Liver (tissue), 9 donors: ENCODE results near the gene YBEY. TPM values are rescaled to one million over a fixed set of nuclear protein-coding genes. Genes with fewer than 3 reads are reported as not detected.
A peak's percentile ranks its signal among the peaks of the same experiment; 100 is the strongest.

Source experiments
- DNase-seq: peaks from one replicate; pipeline ENCODE4 v3.0.0-alpha.2; 2017; ENCODE audit warnings: low spot score
- H3K27ac ChIP-seq, 2 donors: one replicate each; pipeline ENCODE4 v1.7.0; 2013; ENCODE audit warnings: inconsistent platforms in 2 of 2, low read length in 2 of 2, control low read depth in 1 of 2, low read depth in 1 of 2, mild to moderate bottlenecking in 1 of 2
- H3K27me3 ChIP-seq, 4 donors: one replicate each; pipeline versions ENCODE4 v1.6.1 to v1.7.0; 2013; ENCODE audit warnings: low read length in 3 of 4, inconsistent platforms in 1 of 4, mild to moderate bottlenecking in 1 of 4, moderate library complexity in 1 of 4; ENCODE audit not compliant: control insufficient read depth in 4 of 4, insufficient read depth in 4 of 4
- H3K36me3 ChIP-seq, 4 donors: one replicate each; pipeline versions ENCODE4 v1.6.1 to v1.7.0; 2013; ENCODE audit warnings: low read length in 3 of 4, mild to moderate bottlenecking in 3 of 4, low read depth in 1 of 4, moderate library complexity in 1 of 4; ENCODE audit not compliant: control insufficient read depth in 4 of 4, insufficient read depth in 3 of 4
- H3K4me1 ChIP-seq, 4 donors: one replicate each; pipeline versions ENCODE4 v1.6.1 to v1.7.0; 2013; ENCODE audit warnings: low read length in 3 of 4, mild to moderate bottlenecking in 3 of 4, moderate library complexity in 1 of 4; ENCODE audit not compliant: control insufficient read depth in 4 of 4, insufficient read depth in 4 of 4
- H3K4me3 ChIP-seq, 3 donors: one replicate each; pipeline versions ENCODE4 v1.6.1 to v1.7.0; 2013; ENCODE audit warnings: low read length in 3 of 3, control low read depth in 1 of 3, low read depth in 1 of 3, mild to moderate bottlenecking in 1 of 3
- H3K9ac ChIP-seq, 2 donors: one replicate each; pipeline ENCODE4 v1.7.0; 2013; ENCODE audit warnings: low read length in 2 of 2, mild to moderate bottlenecking in 2 of 2, moderate library complexity in 2 of 2, control low read depth in 1 of 2, low read depth in 1 of 2
- H3K9me3 ChIP-seq, 4 donors: one replicate each; pipeline versions ENCODE4 v1.6.1 to v1.7.0; 2013; ENCODE audit warnings: low read length in 3 of 4; ENCODE audit not compliant: control insufficient read depth in 4 of 4
- ATF3 ChIP-seq: IDR thresholded peaks from 2 replicates; pipeline ENCODE4 v1.6.1; 2016; ENCODE audit warnings: antibody characterized with exemption
- EGR1 ChIP-seq, 2 donors: IDR thresholded peaks; 2 replicates each; pipeline ENCODE4 v1.6.1; 2016 to 2018; ENCODE audit warnings: antibody characterized with exemption in 2 of 2, low read depth in 2 of 2
- FOXA2 ChIP-seq: IDR thresholded peaks from 2 replicates; pipeline ENCODE4 v1.6.1; 2016; ENCODE audit warnings: antibody characterized with exemption
- GABPA ChIP-seq, 2 donors: IDR thresholded peaks in 1 of 2; conservative IDR thresholded peaks in 1 of 2; 2 replicates each; pipeline ENCODE4 v1.6.1; 2016; ENCODE audit warnings: antibody characterized with exemption in 2 of 2, mild to moderate bottlenecking in 1 of 2, moderate library complexity in 1 of 2
- HNF4A ChIP-seq, 2 donors: conservative IDR thresholded peaks; 2 replicates each; pipeline ENCODE4 v1.6.1; 2016; ENCODE audit warnings: antibody characterized with exemption in 2 of 2, mild to moderate bottlenecking in 2 of 2
- HNF4G ChIP-seq: IDR thresholded peaks from 2 replicates; pipeline ENCODE4 v1.6.1; 2016; ENCODE audit warnings: antibody characterized with exemption
- JUND ChIP-seq, 2 donors: IDR thresholded peaks; 2 replicates each; pipeline ENCODE4 v1.6.1; 2016; ENCODE audit warnings: antibody characterized with exemption in 2 of 2
- NR2F2 ChIP-seq: IDR thresholded peaks from 2 replicates; pipeline ENCODE4 v1.6.1; 2016; ENCODE audit warnings: antibody characterized with exemption
- RAD21 ChIP-seq, 2 donors: IDR thresholded peaks; 2 replicates each; pipeline ENCODE4 v1.6.1; 2016; ENCODE audit warnings: antibody characterized with exemption in 2 of 2, mild to moderate bottlenecking in 2 of 2
- REST ChIP-seq: IDR thresholded peaks from 2 replicates; pipeline ENCODE4 v1.6.1; 2016; ENCODE audit warnings: antibody characterized with exemption, mild to moderate bottlenecking
- RXRA ChIP-seq, 2 donors: IDR thresholded peaks; 2 replicates each; pipeline ENCODE4 v1.6.1; 2017 to 2018; ENCODE audit warnings: antibody characterized with exemption in 2 of 2, mild to moderate bottlenecking in 1 of 2
- SP1 ChIP-seq: IDR thresholded peaks from 2 replicates; pipeline ENCODE4 v1.6.1; 2018; ENCODE audit warnings: antibody characterized with exemption, mild to moderate bottlenecking
- TAF1 ChIP-seq: conservative IDR thresholded peaks from 2 replicates; pipeline ENCODE4 v1.6.1; 2016; ENCODE audit warnings: antibody characterized with exemption, mild to moderate bottlenecking
- YY1 ChIP-seq: IDR thresholded peaks from 2 replicates; pipeline ENCODE4 v1.6.1; 2016; ENCODE audit warnings: antibody characterized with exemption, mild to moderate bottlenecking
- WGBS: extraction: QIAGEN DNeasy Blood & Tissue Kit; methylation state at CpG from one replicate; pipeline ENCODE4 v1.1.7; 2013; 5-methylcytosine and 5-hydroxymethylcytosine counted together
- polyA plus RNA-seq, 2 donors: library from polyadenylated mRNA; stranded (reverse) in 1 of 2; unstranded in 1 of 2; fragments of 200-250 nt in 1 of 2; fragments of >200 nt in 1 of 2; fragmentation: Nextera tagmentation in 1 of 2; extraction: Ambion mirVana in 1 of 2; gene quantifications; one replicate each; pipeline versions ENCODE4 v1.2.1 to v1.2.3, GENCODE V29; 2013 to 2015
- total RNA-seq, 2 donors: library from RNA; depleted of rRNA; stranded (reverse); fragments of >200 nt; gene quantifications; one replicate each; pipeline ENCODE4 v1.2.3, GENCODE V29; 2014
- TF ChIP-seq, protein P1 (sequence below): IDR thresholded peaks from 2 replicates; pipeline ENCODE4 v1.6.1; 2016; ENCODE audit warnings: antibody characterized with exemption
- TF ChIP-seq, protein P2 (sequence below): fragments of 150-350 bp; IDR thresholded peaks from 2 replicates; pipeline ENCODE4 v1.5.1; 2017; ENCODE audit warnings: improper control_type of control experiment, low read depth, low read length; ENCODE audit not compliant: missing input control
- TF ChIP-seq, protein P3 (sequence below): IDR thresholded peaks from 2 replicates; pipeline ENCODE4 v1.6.1; 2016; ENCODE audit warnings: antibody characterized with exemption
- donor health status: healthy.
- donor health status: healthy.
- donor health status: healthy.
- donor health status: healthy.
- donor health status: healthy.

Gene YBEY
- total and polyA plus RNA-seq, 4 donors = 6.3 to 11.8 (median 10.0) TPM

GRCh38 chr21:46285206-46285661 lies 908 bp upstream of the YBEY start, which contains the start of gene MCM3AP:
MCM3AP (minus strand) TSS chr21:46285611; CDS start chr21:46285286, 325 bp downstream.
- peak within 1 kb of the TSS; percentile 96 for H3K27ac ChIP-seq
- H3K36me3 ChIP-seq = peaks cover 4 to 7% (median 7%) of the 10 kb centered on the region in 4 donors
- peak within 1 kb of the TSS; percentile 81 to 94 for H3K9ac ChIP-seq
- no peaks in the 10 kb centered on the region for H3K9me3 ChIP-seq
- TF ChIP-seq, protein P1, sequence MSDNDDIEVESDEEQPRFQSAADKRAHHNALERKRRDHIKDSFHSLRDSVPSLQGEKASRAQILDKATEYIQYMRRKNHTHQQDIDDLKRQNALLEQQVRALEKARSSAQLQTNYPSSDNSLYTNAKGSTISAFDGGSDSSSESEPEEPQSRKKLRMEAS = no peak
- WGBS = 40% methylated on average over 6 of the region's 6 CpGs
- no peaks in the 10 kb centered on the region for H3K27me3 ChIP-seq
- DNase-seq = no peak
- peak within 1 kb of the TSS; percentile 92 to 96 (median 95) for H3K4me3 ChIP-seq
- peaks cover 10 to 34% (median 31%) of the 10 kb centered on the region in 4 donors for H3K4me1 ChIP-seq

DNA sequence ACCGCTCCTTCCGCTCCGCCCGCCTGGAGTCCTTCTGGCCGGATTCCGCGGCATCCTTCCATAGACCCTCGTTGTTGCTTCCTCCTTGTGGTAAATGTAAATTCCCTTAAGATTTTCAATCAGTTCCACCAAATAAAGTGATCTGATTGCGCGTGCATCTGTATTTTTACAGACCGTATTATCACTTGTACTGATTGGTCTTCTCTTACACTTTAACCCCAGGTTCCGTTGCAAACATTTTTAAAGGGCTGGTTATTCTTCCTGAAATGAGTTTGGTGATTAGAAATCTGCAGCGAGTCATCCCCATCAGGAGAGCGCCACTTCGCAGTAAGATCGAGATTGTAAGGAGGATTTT lies 483 bp downstream of the YBEY start:
- peak overlapping the region; percentile 92 to 96 (median 95) for H3K4me3 ChIP-seq
- H3K36me3 ChIP-seq = peaks cover 0 to 8% (median 3%) of the 10 kb centered on the region in 4 donors
- WGBS = under 1% methylated on average over 16 of the region's 16 CpGs
- TF ChIP-seq SP1 (no peak), FOXA2 (no peak), TAF1 (no peak), NR2F2 (no peak), RAD21 (IDR thresholded peaks at IDR 0.05) (no peak), REST (no peak)
- TF ChIP-seq, protein P2, sequence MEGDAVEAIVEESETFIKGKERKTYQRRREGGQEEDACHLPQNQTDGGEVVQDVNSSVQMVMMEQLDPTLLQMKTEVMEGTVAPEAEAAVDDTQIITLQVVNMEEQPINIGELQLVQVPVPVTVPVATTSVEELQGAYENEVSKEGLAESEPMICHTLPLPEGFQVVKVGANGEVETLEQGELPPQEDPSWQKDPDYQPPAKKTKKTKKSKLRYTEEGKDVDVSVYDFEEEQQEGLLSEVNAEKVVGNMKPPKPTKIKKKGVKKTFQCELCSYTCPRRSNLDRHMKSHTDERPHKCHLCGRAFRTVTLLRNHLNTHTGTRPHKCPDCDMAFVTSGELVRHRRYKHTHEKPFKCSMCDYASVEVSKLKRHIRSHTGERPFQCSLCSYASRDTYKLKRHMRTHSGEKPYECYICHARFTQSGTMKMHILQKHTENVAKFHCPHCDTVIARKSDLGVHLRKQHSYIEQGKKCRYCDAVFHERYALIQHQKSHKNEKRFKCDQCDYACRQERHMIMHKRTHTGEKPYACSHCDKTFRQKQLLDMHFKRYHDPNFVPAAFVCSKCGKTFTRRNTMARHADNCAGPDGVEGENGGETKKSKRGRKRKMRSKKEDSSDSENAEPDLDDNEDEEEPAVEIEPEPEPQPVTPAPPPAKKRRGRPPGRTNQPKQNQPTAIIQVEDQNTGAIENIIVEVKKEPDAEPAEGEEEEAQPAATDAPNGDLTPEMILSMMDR = peak; percentile 3
- TF ChIP-seq, protein P1 = no peak
- H3K4me1 ChIP-seq = peaks cover 10 to 34% (median 31%) of the 10 kb centered on the region in 4 donors
- DNase-seq = no peak
- H3K27me3 ChIP-seq = no peaks in the 10 kb centered on the region
- peak overlapping the region; percentile 81 to 94 for H3K9ac ChIP-seq
- no peaks in the 10 kb centered on the region for H3K9me3 ChIP-seq
- H3K27ac ChIP-seq = peak overlapping the region; percentile 96

GRCh38 chr21:46287541-46287940 lies 1.4 kb downstream of the YBEY start:
- H3K36me3 ChIP-seq = peaks cover 0 to 9% (median 2%) of the 10 kb centered on the region in 4 donors
- H3K4me3 ChIP-seq = no peak overlapping the region
- no peak for DNase-seq
- no peak overlapping the region for H3K9ac ChIP-seq
- H3K9me3 ChIP-seq = no peaks in the 10 kb centered on the region
- WGBS = 94% methylated on average over 10 of the region's 10 CpGs
- peaks cover 10 to 34% (median 31%) of the 10 kb centered on the region in 4 donors for H3K4me1 ChIP-seq
- no peaks in the 10 kb centered on the region for H3K27me3 ChIP-seq
- H3K27ac ChIP-seq = no peak overlapping the region
- TF ChIP-seq JUND (IDR thresholded peaks at IDR 0.05) = no peak
- no peak for TF ChIP-seq HNF4G
- TF ChIP-seq EGR1 (IDR thresholded peaks at IDR 0.05; ENCODE audit: low read depth in 2 of 2) = no peak
- TF ChIP-seq HNF4A (conservative IDR thresholded peaks at IDR 0.05) = no peak
- no peak for TF ChIP-seq GABPA (IDR thresholded peaks at IDR 0.05 in 1 of 2, conservative IDR thresholded peaks at IDR 0.05 in 1 of 2)
- TF ChIP-seq FOXA2 = no peak
- TF ChIP-seq, protein P1 = no peak
- no peak for TF ChIP-seq TAF1
- TF ChIP-seq ATF3 = no peak
- no peak for TF ChIP-seq RXRA (IDR thresholded peaks at IDR 0.05)
- TF ChIP-seq YY1 = no peak
- TF ChIP-seq, protein P3, sequence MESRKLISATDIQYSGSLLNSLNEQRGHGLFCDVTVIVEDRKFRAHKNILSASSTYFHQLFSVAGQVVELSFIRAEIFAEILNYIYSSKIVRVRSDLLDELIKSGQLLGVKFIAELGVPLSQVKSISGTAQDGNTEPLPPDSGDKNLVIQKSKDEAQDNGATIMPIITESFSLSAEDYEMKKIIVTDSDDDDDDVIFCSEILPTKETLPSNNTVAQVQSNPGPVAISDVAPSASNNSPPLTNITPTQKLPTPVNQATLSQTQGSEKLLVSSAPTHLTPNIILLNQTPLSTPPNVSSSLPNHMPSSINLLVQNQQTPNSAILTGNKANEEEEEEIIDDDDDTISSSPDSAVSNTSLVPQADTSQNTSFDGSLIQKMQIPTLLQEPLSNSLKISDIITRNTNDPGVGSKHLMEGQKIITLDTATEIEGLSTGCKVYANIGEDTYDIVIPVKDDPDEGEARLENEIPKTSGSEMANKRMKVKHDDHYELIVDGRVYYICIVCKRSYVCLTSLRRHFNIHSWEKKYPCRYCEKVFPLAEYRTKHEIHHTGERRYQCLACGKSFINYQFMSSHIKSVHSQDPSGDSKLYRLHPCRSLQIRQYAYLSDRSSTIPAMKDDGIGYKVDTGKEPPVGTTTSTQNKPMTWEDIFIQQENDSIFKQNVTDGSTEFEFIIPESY = no peak
- no peak for TF ChIP-seq NR2F2
